GM18909 (cell line): Measurements from ENCODE around the gene SLC10A6.
"Not testable (repeated sequence)": the region's sequence is repeated elsewhere in the genome, so short reads cannot be mapped to it uniquely, and the experiment has no call there.

Experiments used
- ATAC-seq: cut with Tn5 transposase; IDR thresholded peaks from one replicate; pipeline ENCODE4 v1.9.1; 2021; ENCODE audit warnings: mild to moderate bottlenecking; ENCODE audit not compliant: unreplicated experiment, poor library complexity

SLC10A6 gene, protein sequence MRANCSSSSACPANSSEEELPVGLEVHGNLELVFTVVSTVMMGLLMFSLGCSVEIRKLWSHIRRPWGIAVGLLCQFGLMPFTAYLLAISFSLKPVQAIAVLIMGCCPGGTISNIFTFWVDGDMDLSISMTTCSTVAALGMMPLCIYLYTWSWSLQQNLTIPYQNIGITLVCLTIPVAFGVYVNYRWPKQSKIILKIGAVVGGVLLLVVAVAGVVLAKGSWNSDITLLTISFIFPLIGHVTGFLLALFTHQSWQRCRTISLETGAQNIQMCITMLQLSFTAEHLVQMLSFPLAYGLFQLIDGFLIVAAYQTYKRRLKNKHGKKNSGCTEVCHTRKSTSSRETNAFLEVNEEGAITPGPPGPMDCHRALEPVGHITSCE

DNA sequence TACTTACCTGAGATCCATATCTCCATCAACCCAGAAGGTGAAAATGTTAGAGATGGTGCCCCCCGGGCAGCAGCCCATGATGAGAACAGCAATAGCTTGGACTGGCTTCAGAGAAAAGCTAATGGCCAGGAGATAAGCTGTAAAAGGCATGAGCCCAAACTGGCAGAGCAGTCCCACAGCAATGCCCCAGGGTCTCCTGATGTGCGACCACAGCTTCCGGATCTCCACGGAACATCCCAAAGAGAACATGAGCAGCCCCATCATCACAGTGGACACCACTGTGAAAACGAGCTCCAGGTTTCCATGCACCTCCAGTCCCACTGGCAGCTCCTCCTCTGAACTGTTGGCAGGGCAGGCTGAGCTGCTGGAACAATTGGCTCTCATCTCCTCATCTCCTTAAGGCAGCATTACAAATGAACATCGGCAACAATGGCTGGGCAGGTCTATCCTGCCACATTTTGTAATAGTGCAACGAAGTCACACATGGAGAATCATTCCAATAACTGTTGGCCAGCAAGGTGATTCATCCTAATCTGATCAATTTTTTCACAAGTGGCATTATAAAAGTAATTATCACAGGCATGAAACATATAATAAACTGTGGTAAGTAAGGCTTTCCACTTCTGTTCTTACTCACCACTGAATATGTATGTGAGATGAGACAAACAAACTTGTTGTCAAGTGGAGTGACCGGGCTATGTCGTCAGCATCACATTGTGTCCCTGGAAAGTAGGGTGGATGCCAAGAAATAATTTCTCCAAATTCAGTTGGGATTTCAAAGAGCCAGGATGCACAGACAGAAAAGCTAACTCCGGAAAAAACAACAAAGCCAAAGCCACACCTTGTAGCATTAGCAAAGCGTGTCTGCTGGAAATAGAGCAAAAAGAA, at the start of gene SLC10A6:
SLC10A6 (minus strand) TSS at position 653 of the 888 bp plus-strand sequence; CDS start at position 384, 269 bp downstream.
- ATAC-seq: no peak

DNA sequence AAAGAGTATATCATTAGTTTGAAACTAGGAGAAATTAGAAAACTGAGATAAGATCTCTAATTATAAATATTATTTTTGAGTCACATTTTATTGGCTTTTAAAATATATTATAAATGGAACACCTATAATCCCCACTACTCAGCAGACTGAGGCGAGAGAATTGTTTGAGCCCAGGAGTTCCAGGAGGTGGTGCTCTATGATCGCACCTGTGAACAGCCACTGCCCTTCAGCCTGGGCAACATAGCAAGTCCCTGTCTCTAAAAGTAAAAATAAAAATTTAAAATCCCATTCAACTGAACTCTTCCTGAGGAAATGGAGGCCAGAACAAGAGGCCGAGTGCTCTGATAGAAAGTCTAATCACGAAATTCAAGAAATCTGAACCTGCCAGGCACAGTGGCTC, 49.4 kb upstream of the SLC10A6 start:
- ATAC-seq: no peak

DNA sequence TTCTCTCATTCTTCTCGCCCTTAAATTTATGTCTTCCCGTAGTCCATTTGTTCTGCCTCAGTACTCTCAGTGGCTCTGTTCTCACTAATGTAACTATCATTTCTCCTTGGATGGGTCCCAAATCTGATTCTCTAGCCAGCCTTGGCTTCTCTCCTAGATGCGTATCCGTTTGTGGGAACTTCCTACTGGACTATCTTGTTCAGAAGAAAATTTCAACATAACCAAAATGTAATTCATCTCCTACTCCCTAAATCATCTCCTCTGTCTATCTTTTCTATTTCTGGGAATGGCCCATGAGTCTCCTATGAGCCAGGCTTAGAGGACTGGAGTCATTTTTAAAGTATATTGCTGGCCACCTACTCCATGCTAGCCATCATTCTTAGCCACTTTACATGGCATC, 47.4 kb upstream of the SLC10A6 start:
- ATAC-seq: no peak

DNA sequence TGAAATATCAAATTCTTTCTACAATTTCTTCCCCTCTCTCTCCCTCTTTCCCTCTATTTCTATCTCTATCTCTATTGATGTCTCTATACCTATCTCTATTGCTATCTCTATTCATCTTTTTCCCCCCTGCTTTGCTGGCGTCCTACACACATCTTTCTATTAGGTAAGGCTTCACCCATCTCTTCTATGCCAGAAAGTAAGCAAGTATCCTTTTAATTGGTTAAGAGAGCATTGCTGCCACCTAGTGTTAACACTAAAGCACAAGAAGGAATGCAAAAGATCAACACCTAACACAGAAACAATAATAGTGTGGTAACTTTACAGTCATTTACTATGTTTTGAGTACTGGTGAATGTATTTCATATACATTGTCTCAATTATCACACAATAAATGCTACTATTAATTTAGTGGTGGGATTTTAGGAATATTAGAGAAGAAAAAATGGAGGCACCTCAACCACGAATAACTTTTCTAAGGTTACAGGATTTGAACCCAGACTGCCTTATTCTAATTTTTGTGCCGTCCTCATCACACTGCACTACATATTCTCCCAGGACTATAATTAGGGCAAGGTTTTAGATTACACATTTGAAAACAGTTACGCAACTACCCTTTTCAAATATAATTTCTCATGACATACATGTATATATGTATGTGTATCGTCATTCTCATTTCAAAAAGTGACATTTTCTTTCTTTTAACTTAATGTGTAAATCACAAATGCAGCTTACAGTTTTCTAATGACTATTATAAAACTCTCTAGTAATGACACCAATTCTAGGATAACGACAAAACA, 46.7 kb upstream of the SLC10A6 start:
- ATAC-seq: peak; percentile 63

DNA sequence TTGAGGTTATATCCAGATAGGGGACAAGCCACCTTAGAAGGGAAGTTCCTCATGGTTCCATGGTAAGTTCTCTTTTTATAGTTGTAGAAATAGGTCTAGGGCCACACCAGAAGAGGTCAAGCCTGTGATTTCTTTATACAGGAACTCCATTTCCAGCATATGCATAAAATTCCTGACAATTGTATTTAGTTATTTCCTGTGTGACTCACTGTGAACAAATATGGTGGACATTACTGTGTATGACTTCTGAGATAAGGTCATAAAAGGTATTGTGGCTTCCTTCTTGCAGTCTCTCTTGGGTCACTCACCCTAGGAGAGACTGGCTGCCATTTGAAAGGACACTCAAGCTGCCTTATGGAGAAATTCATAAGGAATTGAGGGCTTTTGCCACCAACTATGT, 45.3 kb upstream of the SLC10A6 start:
- ATAC-seq: no peak

DNA sequence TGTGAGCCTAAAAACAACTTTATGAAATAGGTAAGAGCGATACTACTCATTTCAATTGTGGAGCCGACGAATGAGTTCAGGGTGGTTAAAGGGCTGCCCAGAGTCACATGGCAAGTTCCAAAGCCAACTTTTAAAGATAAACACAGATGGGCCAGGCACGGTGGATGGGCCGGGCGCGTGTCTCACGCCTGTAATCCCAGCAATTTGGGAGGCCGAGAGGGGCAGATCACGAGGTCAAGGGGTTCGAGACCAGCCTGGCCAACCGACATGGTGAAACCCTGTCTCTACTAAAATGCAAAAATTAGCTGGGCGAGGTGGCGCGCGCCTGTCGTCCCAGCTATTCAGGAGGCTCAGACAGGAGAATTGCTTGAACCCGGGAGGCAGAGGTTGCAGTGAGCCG, 44.0 kb upstream of the SLC10A6 start:
- ATAC-seq: no peak

DNA sequence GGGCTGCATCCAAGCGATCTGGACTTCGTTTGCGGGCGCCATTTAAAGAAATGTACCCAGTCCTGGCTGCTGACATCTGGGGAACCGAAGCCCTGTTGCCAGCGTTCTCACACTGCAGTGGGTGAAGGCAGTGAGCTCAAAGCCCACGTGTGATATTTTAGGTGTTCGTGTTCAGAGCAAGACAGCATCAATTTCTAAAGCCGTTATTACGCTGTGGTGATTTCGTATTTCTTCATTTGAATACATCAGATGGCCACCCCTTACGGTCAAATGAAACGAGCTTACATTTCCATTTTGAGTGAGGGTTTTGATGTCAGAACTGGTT, 43.4 kb upstream of the SLC10A6 start:
- peak; percentile 18 for ATAC-seq

DNA sequence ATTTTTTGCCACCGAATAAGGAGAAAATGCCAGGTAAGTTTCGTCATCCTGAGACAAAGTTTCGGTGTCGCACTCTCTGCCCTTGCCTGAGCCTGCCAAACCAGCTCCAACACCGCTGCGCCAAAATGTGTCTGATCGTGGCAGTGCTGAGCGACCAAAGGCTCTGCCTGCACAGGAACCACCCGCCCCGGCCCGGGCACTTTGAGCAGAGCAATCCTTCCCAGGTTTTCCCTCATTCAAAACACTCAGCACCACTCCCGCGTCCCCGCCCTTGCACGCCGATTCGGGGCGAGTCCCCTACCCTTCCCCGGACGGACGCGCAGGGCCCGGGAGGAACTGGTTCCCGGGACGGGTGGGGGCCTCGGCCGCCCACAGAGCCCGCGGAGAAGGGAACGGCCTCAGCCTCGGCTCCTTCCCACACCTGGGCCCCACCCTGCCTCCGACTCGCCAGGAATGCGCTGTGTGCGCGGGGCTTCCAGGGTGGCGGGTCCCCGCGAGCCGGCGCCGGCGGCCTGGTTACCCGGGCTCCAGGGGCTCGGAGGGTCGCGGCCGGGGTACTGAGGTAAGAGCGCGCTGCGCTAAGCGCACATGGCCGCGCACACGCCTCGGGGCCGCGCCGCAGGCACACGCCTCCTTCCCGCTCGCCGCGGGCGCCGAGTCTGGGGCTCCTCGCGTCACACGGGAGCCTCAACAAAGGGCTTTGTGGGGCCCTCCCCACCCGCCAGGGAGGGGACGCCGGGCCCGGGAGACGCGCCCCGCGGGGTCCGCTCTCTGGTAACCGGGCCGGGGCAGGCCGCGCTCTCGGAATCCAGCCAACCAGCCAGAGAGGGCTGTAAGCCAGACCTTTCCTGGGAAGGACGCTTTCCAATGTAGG, 42.8 kb upstream of the SLC10A6 start, which contains the start of gene C4orf36:
C4orf36 (minus strand) TSS at position 661 of the 874 bp plus-strand sequence. CDS start 902 bp downstream, outside the sequence.
- peak; percentile 63 for ATAC-seq

DNA sequence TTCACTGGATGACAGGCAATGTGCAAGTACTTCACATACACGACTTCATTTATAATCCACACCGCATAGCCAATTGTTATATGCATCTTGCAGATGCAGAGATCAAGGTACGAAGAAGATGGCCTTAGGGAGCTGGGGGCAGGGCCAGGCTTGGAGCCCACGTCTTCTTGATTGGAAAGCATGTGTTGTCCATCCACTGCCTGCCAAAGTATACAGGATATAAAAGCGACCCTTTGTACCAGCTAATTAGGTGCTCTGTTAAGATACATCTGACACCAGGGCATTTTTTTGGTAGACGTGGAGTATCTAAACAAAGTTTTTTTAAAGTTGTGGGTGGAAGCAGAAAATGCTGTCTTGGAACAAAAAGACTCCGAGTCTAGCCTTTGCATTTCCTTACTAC, 41.6 kb upstream of the SLC10A6 start:
- no peak for ATAC-seq

DNA sequence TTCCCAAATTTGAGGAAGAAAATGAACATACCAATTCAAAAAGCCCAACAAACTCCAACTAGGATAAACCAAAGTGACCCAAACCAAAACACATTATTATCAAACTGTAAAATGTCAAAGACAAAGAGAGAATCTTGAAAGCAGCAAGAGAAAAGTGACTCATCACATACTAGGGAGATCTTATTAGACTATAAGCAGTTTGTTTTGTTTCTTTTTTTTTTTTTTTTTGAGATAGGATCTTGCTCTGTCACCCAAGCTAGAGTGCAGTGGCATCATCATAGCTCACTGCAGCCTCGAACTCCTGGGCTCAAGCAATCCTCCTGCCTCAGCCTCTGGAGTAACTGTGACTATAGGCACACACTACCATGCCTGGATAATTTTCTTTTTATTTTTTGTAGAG, 30.5 kb upstream of the SLC10A6 start:
- ATAC-seq: no peak

DNA sequence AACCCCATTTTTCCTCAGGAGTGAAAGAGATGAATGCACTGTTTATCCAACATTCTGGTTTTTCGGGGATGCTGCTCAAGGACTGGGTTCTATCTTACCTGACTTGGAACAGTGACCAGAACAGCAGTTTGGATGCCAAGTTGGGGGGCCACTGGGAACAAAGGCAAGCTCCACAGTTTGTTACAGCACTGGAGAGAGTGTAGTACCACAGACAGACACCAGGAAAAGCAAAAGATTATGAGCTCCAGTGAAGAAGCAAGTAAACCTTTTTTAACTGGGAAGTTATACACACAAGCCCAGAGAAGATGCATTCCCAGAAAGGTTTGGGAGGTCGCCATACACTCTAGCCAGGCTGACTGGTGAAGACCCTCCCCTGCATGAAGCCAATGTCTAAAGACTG, 29.5 kb upstream of the SLC10A6 start:
- ATAC-seq: no peak

DNA sequence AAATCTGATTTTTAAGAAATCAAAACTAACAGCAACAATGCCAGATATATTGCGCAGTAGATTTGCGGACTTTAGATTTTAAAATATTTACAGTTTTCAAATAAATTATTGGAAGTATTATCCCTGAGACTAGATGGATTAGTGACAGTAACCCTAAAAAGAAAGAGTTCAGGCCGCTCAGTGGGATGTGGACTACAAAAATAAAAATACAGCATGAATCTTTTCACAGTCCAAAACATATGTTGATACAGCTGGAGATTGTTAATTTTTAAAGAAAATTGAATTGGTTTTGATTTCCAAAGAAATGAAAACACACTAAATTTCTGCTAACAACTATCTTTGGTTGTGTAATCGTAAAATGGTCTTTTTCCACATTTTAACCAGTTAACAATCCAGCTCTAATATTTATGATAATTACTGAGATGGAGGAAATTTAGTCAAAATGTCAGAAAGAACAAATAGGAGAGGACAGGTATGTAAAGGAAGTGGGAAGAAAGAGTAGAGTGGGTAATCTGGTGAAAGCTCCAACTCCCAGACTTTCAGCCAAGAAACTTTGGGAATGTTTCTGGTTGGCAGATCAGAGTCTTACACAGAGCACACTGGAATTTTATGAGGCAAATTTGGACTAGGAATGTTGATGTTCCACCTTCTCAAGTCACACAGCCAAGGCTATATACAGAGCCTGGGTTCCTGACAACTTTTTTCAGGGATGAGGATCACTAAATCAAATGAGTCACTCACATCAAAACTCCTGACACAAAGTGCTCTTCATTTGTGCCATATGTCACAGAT, 27.9 kb upstream of the SLC10A6 start:
- ATAC-seq: no peak

DNA sequence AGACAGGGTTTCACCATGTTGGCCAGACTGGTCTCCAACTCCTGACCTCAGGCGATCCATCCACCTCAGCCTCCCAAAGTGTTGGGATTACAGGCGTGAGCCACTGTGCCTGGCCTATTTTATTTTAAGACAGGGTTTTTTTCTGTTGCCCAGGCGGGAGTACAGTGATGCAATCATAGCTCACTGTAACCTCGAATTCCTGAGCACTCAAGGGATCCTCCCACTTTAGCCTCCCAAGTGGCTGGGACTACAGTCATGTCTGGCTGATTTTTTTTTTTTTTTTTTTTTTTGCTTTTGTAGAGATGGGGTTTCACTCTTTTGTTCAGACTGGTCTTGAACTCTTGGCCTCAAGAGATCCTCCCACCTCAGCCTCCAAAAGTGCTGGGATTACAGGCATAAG, 26.3 kb upstream of the SLC10A6 start:
- ATAC-seq: not testable (repeated sequence)

DNA sequence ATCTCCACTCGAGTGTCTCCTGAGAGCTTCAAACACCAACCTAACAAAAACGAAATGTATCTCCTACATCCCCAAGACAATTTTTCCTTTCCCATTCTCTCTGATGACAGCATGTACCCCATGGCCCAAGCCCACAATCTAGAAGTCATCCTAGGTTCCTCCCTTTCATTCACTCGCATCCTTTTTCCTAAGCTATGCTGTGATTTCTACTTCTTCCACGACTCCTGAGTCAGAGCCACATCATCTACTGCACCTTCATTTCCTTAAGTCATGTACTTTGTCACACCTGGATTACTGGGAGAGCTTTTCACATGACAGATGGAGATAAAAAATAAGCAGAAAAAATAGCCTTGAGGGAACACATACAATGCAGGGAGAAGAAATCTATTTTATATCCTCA, 23.0 kb upstream of the SLC10A6 start:
- ATAC-seq: no peak

DNA sequence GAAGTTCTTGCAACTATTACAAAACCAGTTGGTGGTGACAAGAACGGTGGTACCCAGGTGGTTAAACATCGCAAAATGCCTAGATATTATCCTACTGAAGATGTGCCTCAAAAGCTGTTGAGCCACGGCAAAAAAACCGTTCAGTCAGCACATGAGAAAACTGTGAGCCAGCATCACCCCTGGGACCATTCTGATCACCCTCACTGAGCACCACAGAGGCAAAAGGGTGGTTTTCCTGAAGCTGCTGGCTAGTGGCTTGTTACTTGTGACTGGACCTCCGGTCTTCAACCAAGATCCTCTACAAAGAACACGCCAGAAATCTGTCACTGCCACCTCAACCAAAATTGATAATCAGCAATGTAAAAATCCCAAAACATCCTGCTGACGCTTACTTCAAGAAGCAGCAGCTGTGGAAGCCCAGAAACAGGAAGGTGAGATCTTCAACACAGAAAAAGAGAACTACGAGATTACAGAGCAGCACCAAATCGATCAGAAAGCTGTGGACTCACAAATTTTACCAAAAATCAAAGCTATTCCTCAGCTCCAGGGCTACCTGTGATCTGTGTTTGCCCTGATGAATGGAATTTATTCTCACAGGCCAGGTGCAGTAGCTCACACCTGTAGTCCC, 21.4 kb upstream of the SLC10A6 start:
- ATAC-seq: no peak

DNA sequence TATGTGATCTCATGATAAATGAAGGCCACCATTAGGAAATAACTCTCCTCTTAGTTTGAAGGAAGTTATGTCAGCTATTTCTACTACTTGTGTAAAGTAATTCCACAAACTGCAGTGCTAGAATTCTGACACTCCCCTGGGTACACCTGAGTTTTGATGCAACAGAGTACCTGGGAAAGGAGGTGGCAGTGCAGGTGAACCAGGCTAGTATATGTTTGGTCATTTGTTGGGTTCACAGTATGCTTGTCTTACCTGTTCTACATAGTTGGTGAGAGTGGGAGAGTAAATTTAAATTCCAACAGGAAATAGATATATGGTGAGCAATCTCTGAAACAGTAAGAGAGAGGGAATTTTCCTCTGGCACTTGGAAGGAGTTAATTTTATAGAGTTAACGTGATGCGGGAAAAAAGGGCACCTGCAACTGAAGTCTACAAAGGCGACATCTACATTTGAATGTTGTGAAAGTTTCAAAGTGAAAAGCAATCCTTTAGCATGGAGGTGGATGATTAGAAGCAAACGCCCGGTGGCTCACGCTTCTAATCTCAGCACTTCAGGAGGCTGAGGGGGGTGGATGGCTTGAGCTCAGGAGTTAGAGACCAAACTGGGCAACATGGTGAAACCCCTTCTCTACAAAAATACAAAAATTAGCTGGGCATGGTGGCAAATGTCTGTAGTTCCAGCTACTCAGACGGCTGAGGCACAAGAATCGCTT, 8.3 kb upstream of the SLC10A6 start:
- ATAC-seq: no peak

DNA sequence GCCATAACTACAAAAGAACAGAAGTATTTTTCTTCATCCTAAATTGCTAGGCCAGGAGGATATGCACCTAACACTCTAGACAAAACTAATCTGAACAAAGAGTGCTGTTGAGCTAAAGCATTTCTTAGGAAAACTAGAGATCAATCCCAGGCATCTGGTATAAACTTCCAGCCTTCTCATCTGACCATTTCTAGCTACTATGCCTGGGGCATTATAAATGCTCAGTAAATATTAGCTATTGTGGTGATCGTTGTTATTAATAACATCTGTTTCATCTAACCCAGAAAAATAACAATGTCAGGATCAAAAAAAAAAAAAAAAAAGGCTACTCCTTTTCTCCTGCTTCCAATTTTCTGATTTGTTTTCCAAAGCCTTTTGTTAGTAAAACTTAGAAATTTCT, 7.7 kb upstream of the SLC10A6 start:
- no peak for ATAC-seq

DNA sequence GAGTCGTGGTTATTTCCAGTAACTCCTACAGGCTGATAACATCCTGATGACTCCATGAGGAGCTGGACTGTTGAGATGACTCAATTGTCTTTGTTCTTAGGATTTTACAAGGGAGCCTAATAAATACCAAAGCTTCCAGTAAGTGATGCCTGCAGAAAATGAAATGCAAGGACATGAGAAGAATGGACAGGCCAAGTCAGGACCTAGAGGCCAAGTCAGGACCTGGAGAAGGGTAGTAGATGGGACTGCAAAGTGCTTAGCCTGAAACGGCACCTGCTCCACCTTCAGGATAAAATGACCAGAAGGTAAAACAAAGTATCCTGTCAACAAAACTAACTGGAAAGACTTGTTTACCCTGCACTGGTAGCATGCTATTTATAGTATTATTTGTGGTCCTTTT, 6.4 kb upstream of the SLC10A6 start:
- no peak for ATAC-seq
